HEK293 (cell line): ENCODE measurements around the gene PAQR5.

Experiments used
- BCL11A ChIP-seq: fragments of 450-650 bp; formaldehyde crosslinking; IDR thresholded peaks from 2 replicates; pipeline ENCODE4 v1.5.1; 2016; ENCODE audit warnings: low read depth, missing biosample characterization, missing genetic modification characterization
- CTCF ChIP-seq: fragments of 450-650 bp; formaldehyde crosslinking; IDR thresholded peaks from 2 replicates; pipeline ENCODE4 v1.5.1; 2016; ENCODE audit warnings: missing biosample characterization, missing genetic modification characterization
- GLI4 ChIP-seq: fragments of 450-650 bp; formaldehyde crosslinking; IDR thresholded peaks from 2 replicates; pipeline ENCODE4 v1.5.1; 2016; ENCODE audit warnings: missing biosample characterization, missing genetic modification characterization
- OSR2 ChIP-seq: fragments of 450-650 bp; formaldehyde crosslinking; IDR thresholded peaks from 2 replicates; pipeline ENCODE4 v1.5.1; 2016; ENCODE audit warnings: missing biosample characterization, missing genetic modification characterization
- SP3 ChIP-seq: fragments of 450-650 bp; formaldehyde crosslinking; IDR thresholded peaks from 2 replicates; pipeline ENCODE4 v1.5.1; 2016; ENCODE audit warnings: missing biosample characterization, missing genetic modification characterization
- SP7 ChIP-seq: fragments of 450-650 bp; formaldehyde crosslinking; IDR thresholded peaks from 2 replicates; pipeline ENCODE4 v1.5.1; 2016; ENCODE audit warnings: missing biosample characterization, missing genetic modification characterization
- ZNF132 ChIP-seq: fragments of 450-650 bp; formaldehyde crosslinking; IDR thresholded peaks from 2 replicates; pipeline ENCODE4 v1.5.1; 2017; ENCODE audit warnings: missing biosample characterization, missing genetic modification characterization, borderline replicate concordance
- ZNF26 ChIP-seq: fragments of 450-650 bp; formaldehyde crosslinking; IDR thresholded peaks from 2 replicates; pipeline ENCODE4 v1.5.1; 2016; ENCODE audit warnings: missing biosample characterization, missing genetic modification characterization
- ZNF776 ChIP-seq: fragments of 450-650 bp; formaldehyde crosslinking; IDR thresholded peaks from 2 replicates; pipeline ENCODE4 v1.5.0; 2017; ENCODE audit warnings: missing biosample characterization, missing genetic modification characterization, borderline replicate concordance

- TF ChIP-seq ZNF26 (tag by site-specific recombination) (no peak), CTCF (tag by site-specific recombination) (no peak), SP3 (tag by site-specific recombination) (no peak), BCL11A (tag by site-specific recombination) (no peak), GLI4 (no peak), SP7 (tag by site-specific recombination) (no peak), OSR2 (no peak), ZNF132 (no peak), ZNF776 (tag by site-specific recombination) (no peak)
Observed at GRCh38 chr15:69285834-69286233, 12.9 kb upstream of the PAQR5 start.
